GM19438 (cell line): ENCODE measurements around the gene CREG2.

ENCODE experiments used
- ATAC-seq: cut with Tn5 transposase; IDR thresholded peaks from one replicate; pipeline ENCODE4 v1.9.1; 2021; ENCODE audit warnings: low read depth; ENCODE audit not compliant: unreplicated experiment

The CREG2 gene

DNA sequence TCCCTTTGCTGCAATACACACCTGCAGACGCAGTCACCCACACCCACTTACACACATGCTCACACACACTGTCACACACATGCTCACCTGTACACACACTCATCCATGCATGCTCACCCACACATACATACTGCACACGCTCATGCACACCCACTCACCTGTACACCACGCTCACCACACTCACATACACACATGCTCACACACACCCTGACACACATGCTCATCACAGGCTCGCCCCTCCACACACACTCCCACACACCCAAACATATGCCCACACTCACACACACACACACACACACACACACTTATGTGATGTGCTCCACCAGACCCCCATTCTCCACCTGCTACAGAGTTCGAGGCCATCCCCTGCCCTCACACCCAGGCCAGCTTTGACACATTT lies 22.8 kb upstream of the CREG2 start:
- no peak for ATAC-seq

DNA sequence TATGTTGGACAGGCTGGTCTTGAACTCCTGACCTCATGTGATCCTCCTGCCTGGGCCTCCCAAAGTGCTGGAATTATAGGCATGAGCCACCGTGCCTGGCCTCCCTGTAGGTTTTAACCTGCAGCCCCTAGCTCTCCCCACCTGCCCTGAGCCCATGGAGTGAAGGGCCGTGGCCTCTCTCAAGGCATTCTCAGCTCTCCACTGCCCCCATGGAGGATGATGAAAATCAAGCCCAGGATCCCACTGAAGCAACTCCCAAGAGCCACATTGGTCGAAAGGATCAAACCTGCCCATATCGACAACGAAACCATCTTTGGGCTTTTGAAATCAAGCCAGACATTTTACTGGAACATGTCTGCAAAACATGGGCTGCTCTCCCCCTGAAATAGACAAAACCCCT lies 22.4 kb upstream of the CREG2 start:
- ATAC-seq = no peak

- no peak for ATAC-seq
Observed at GRCh38 chr2:101408925-101409324, 21.6 kb upstream of the CREG2 start.

- no peak for ATAC-seq
Observed at GRCh38 chr2:101405351-101405899, 18.1 kb upstream of the CREG2 start.

DNA sequence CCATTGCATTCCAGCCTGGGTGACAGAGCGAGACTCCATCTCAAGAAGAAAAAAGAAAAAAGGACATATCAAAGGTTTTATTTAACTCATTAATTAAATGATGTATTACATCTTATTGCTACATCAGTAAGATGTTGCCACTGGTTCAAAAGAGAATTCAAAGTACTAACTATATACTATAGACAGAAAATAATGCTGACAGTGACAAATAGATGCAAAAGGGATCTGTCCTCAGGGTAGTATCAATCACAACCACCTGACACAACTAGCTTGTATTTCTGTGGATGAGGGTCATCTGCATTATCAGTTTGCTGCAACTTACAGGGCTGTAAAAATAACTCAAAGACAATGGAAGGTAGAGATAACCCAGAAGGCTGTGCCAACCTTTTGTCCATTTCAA lies 16.4 kb upstream of the CREG2 start:
- ATAC-seq = no peak

GRCh38 chr2:101402630-101403029 lies 15.3 kb upstream of the CREG2 start:
- no peak for ATAC-seq

DNA sequence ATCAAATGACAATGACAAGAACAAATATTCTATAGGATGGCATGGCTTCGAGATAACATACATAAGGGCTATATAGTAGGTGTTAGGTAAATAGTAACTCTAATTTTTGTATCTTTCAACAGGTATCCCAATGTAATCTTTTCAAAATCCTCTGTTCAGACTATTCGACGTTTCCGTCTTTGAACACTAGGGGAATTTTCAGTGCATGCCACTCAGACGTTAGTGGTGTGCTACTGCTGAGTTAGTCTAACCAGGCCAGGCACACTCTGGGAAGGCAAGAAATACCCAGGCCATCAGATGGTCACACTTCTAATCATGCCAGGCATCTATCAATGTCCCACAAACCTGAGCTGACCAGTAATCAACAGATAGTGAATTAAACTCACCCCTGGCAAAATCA lies 14.6 kb upstream of the CREG2 start:
- ATAC-seq = no peak

DNA sequence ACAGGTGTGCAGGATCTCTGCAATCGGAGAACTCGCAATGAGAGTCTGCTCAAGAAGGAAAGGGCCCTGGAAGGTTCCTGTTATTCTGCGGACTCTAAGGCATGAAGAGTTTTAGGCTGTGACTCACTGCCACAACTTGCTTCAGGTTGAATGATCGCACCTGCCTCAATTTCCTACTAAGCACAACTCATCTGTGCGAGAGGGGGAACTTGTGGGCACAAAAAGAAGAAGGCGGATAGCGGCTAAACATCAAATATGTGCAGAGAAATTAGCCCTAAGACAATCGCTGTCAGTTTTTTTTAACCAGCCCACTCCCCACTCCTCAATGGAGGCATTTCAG lies 14.0 kb upstream of the CREG2 start:
- no peak for ATAC-seq

- ATAC-seq = no peak
Observed at GRCh38 chr2:101400506-101401325, 13.4 kb upstream of the CREG2 start.

DNA sequence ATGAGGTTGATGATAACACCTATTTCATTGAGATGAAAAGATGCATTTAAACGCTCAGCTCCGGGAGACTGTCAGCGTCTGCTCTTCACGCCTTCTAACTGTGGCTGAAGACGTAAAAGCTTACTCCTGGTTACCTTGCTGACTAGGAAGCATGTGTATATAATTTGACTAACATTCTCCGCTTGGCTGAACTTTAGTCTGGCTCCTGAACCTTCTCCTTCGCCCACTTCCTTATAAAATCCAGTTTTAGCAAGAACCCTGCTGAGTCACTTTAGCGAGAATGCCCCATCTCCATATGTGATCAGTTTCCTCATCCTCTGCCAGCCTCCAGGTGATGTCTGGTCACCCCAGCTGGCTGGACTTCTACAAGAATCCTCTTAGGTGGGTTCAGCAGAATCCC lies 12.7 kb upstream of the CREG2 start:
- ATAC-seq = no peak

DNA sequence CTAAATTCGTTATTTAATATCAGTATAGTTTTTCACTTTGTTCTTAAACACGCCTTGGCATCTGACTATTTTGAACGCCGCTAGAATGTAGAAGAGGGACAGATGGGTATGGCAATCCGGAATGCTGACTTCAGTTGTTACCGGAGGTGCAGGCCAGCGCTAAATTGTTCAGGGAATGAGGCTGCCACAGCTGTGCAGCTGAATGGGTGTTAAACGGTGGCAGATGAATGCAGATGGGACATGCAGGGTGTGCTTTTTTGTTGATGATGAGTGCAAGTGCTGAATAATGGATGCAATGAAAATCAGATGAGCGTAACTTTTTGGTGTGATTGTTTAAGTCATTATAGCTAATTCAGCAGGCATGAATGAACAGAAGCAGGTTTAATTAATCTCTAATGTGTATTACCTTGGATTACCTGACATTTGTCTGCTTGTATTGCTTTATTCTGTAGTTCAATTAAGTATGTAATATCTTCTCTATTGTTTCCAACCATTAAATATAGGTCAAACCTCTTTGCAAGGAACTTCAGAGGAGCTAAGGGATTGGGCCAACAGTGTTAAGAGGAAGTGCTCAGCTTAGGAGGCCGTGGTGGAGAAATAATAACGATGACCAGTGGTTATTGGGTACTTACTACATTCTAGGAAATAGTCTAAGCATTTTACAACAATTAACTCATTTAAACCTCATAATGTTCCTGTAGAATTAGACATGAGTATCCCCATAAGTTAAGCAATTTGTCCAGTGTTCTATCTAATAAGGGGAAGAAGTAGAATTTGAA lies 11.9 kb upstream of the CREG2 start:
- ATAC-seq = no peak

GRCh38 chr2:101398116-101398821 lies 11.0 kb upstream of the CREG2 start:
- no peak for ATAC-seq

- ATAC-seq = no peak
Observed at GRCh38 chr2:101396316-101396717, 9.0 kb upstream of the CREG2 start.

DNA sequence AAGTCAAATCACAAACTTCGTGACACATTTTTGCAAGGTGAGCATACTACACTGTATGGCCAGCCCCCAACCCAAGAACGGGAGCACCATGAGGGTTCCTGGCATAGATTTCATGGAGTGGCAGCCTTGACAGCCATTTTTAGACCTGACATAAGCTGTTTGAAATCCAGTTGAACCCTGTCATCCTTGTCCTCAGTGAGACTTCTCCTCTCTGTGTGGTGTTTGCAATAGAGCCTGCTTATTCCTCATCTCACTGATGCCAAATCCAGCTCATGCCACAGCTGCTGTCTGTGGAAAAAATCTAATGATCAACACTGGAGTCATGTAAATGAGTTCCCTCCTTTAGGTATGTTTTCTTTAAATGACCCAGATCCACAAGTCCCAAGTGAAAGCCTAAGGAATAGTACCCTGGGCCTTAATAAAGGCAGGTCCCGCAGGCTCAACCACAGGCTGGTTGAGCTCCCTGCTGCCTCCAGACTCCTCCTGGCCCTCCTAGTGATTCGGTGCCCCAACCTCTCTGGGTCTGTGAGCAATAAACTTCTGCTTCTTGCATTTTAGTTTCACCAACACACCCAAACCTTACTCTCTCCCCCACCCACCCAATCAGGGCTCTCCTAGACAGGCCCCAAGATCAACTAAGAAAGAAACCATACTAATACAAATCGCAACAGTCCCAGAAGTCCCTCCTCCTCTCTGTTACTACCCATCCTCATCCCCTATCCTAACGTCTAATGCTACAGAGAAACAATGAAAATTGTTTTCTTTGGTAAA lies 8.4 kb upstream of the CREG2 start:
- no peak for ATAC-seq

- ATAC-seq = no peak
Observed at GRCh38 chr2:101388232-101388631, 929 bp upstream of the CREG2 start.

DNA sequence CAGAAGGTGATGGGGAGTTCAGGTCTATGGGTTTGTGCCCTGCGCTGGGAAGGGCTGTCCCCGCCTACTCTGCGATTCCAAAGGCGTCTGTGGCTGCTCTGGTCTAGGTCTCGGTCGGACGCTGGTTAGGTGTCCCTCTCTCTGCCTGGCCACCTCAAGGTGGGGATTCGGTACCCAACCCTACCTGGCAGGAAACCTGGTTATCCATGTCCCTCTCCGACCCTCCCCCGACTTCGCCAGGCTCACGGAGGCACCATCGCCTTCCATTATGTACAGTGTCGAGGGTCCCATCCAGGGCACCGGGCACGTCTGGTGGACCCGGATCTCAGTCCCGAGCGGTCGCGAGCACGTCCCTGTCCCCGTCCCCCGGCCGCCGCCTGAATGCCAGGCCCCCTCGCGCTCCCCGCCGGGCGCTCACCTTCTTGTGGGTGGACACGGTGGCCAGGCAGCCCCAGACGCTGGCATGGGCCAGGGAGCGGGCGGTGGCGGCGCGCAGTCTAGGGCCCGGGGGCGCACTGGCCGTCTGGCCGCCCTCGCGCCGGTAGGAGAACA lies 628 bp downstream of the CREG2 start:
- ATAC-seq = no peak

DNA sequence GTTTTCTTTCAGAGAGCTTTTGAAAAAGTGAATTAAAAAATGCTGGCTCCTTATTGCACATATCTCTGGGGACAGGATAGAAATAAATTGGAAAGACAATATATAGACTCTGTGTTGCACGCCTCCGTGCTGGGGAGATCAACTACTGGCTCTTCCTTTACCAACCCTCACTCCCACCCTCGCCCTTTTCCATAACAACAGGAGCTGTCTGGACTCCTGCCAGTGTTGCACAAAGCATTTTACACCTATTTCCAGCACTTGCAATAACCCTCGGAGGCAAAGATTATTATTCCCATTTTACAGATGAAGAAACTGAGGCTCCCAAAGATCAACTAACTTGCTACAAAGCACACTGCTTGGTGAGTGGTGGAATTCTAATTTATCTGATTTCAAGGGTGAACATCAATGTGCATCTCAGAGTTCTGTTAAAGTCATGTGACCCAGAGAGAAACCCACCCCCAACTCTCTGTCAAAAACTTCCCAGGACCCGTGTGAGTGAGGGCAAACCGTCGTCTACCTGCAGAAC lies 4.2 kb downstream of the CREG2 start:
- no peak for ATAC-seq

DNA sequence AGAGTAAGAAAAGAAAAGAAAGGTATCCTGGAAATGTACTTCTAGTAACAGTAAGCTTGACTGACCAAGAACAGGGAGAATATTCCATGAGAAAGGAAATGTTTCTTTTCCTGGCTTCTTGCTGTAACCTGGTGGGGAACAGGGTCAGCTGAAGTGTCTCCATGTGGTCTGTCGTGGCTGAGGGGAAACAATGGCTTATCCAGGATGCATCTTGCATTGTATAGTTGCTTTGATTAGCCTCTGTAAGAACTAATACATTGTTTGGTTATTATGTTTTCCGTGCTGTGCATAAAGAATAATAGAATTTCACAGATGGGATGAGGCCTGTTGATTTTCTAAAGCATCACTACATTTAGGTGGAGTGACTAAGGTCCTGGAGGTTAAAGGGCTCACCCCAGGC lies 4.9 kb downstream of the CREG2 start:
- ATAC-seq = no peak

DNA sequence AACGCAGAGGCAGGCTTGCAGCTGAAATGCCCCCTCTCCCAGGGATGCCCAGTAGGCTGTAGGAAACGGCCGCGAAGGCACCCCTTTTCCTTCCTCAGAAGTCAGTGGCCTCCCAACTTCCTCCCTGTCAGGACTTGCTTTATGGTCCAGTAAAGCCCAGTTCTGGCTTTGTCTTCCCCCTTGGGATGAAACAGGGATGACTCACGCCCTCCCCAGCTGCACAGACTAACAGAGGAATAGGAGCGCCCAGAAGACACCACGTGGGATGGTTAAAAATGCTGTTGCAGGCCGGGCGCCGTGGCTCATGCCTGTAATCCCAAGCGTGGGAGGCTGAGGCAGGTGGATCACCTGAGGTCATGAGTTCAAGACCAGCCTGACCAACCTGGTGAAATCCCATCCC lies 6.9 kb downstream of the CREG2 start:
- ATAC-seq = no peak

DNA sequence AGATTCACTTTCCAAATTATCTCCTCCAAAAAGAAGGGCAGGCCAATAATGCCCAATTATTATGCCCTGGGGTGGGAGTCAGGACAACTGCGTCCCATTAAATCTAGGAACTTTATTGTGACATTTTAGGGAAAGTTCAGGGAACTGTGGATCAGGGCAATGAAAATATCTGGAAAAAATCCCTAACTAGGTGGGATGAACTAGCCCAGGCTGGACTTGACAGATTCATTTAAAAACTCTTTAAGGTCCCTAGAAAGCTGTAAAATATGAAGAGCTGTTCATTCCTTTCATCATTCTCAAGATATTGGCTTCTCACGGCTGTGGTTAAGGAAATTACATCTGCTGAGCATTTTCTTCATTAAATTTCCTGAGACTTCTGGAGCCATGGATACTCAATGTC lies 8.2 kb downstream of the CREG2 start:
- ATAC-seq = no peak
